Liver (tissue), 9 donors: ENCODE results near the gene TCEAL1. TPM values are rescaled to one million over a fixed set of nuclear protein-coding genes. Genes with fewer than 3 reads are reported as not detected.

Source experiments
- DNase-seq: peaks from one replicate; pipeline ENCODE4 v3.0.0-alpha.2; 2017; ENCODE audit warnings: low spot score
- H3K27ac ChIP-seq, 2 donors: one replicate each; pipeline ENCODE4 v1.7.0; 2013; ENCODE audit warnings: inconsistent platforms in 2 of 2, low read length in 2 of 2, control low read depth in 1 of 2, low read depth in 1 of 2, mild to moderate bottlenecking in 1 of 2
- H3K27me3 ChIP-seq, 4 donors: one replicate each; pipeline versions ENCODE4 v1.6.1 to v1.7.0; 2013; ENCODE audit warnings: low read length in 3 of 4, inconsistent platforms in 1 of 4, mild to moderate bottlenecking in 1 of 4, moderate library complexity in 1 of 4; ENCODE audit not compliant: control insufficient read depth in 4 of 4, insufficient read depth in 4 of 4
- H3K36me3 ChIP-seq, 4 donors: one replicate each; pipeline versions ENCODE4 v1.6.1 to v1.7.0; 2013; ENCODE audit warnings: low read length in 3 of 4, mild to moderate bottlenecking in 3 of 4, low read depth in 1 of 4, moderate library complexity in 1 of 4; ENCODE audit not compliant: control insufficient read depth in 4 of 4, insufficient read depth in 3 of 4
- H3K4me1 ChIP-seq, 4 donors: one replicate each; pipeline versions ENCODE4 v1.6.1 to v1.7.0; 2013; ENCODE audit warnings: low read length in 3 of 4, mild to moderate bottlenecking in 3 of 4, moderate library complexity in 1 of 4; ENCODE audit not compliant: control insufficient read depth in 4 of 4, insufficient read depth in 4 of 4
- H3K4me3 ChIP-seq, 3 donors: one replicate each; pipeline versions ENCODE4 v1.6.1 to v1.7.0; 2013; ENCODE audit warnings: low read length in 3 of 3, control low read depth in 1 of 3, low read depth in 1 of 3, mild to moderate bottlenecking in 1 of 3
- H3K9ac ChIP-seq, 2 donors: one replicate each; pipeline ENCODE4 v1.7.0; 2013; ENCODE audit warnings: low read length in 2 of 2, mild to moderate bottlenecking in 2 of 2, moderate library complexity in 2 of 2, control low read depth in 1 of 2, low read depth in 1 of 2
- H3K9me3 ChIP-seq, 4 donors: one replicate each; pipeline versions ENCODE4 v1.6.1 to v1.7.0; 2013; ENCODE audit warnings: low read length in 3 of 4; ENCODE audit not compliant: control insufficient read depth in 4 of 4
- EGR1 ChIP-seq, 2 donors: IDR thresholded peaks; 2 replicates each; pipeline ENCODE4 v1.6.1; 2016 to 2018; ENCODE audit warnings: antibody characterized with exemption in 2 of 2, low read depth in 2 of 2
- FOXA1 ChIP-seq: IDR thresholded peaks from 2 replicates; pipeline ENCODE4 v1.6.1; 2016; ENCODE audit warnings: antibody characterized with exemption
- GABPA ChIP-seq, 2 donors: IDR thresholded peaks in 1 of 2; conservative IDR thresholded peaks in 1 of 2; 2 replicates each; pipeline ENCODE4 v1.6.1; 2016; ENCODE audit warnings: antibody characterized with exemption in 2 of 2, mild to moderate bottlenecking in 1 of 2, moderate library complexity in 1 of 2
- HNF4A ChIP-seq, 2 donors: conservative IDR thresholded peaks; 2 replicates each; pipeline ENCODE4 v1.6.1; 2016; ENCODE audit warnings: antibody characterized with exemption in 2 of 2, mild to moderate bottlenecking in 2 of 2
- HNF4G ChIP-seq: IDR thresholded peaks from 2 replicates; pipeline ENCODE4 v1.6.1; 2016; ENCODE audit warnings: antibody characterized with exemption
- JUND ChIP-seq, 2 donors: IDR thresholded peaks; 2 replicates each; pipeline ENCODE4 v1.6.1; 2016; ENCODE audit warnings: antibody characterized with exemption in 2 of 2
- NR2F2 ChIP-seq: IDR thresholded peaks from 2 replicates; pipeline ENCODE4 v1.6.1; 2016; ENCODE audit warnings: antibody characterized with exemption
- RAD21 ChIP-seq, 2 donors: IDR thresholded peaks; 2 replicates each; pipeline ENCODE4 v1.6.1; 2016; ENCODE audit warnings: antibody characterized with exemption in 2 of 2, mild to moderate bottlenecking in 2 of 2
- SP1 ChIP-seq: IDR thresholded peaks from 2 replicates; pipeline ENCODE4 v1.6.1; 2018; ENCODE audit warnings: antibody characterized with exemption, mild to moderate bottlenecking
- TAF1 ChIP-seq: conservative IDR thresholded peaks from 2 replicates; pipeline ENCODE4 v1.6.1; 2016; ENCODE audit warnings: antibody characterized with exemption, mild to moderate bottlenecking
- YY1 ChIP-seq: IDR thresholded peaks from 2 replicates; pipeline ENCODE4 v1.6.1; 2016; ENCODE audit warnings: antibody characterized with exemption, mild to moderate bottlenecking
- WGBS: extraction: QIAGEN DNeasy Blood & Tissue Kit; methylation state at CpG from one replicate; pipeline ENCODE4 v1.1.7; 2013; 5-methylcytosine and 5-hydroxymethylcytosine counted together
- polyA plus RNA-seq, 2 donors: library from polyadenylated mRNA; stranded (reverse) in 1 of 2; unstranded in 1 of 2; fragments of 200-250 nt in 1 of 2; fragments of >200 nt in 1 of 2; fragmentation: Nextera tagmentation in 1 of 2; extraction: Ambion mirVana in 1 of 2; gene quantifications; one replicate each; pipeline versions ENCODE4 v1.2.1 to v1.2.3, GENCODE V29; 2013 to 2015
- total RNA-seq, 2 donors: library from RNA; depleted of rRNA; stranded (reverse); fragments of >200 nt; gene quantifications; one replicate each; pipeline ENCODE4 v1.2.3, GENCODE V29; 2014
- TF ChIP-seq, protein P1 (sequence below): fragments of 150-350 bp; IDR thresholded peaks from 2 replicates; pipeline ENCODE4 v1.5.1; 2017; ENCODE audit warnings: improper control_type of control experiment, low read depth, low read length; ENCODE audit not compliant: missing input control
- TF ChIP-seq, protein P2 (sequence below): IDR thresholded peaks from 2 replicates; pipeline ENCODE4 v1.6.1; 2016; ENCODE audit warnings: antibody characterized with exemption, mild to moderate bottlenecking
- TF ChIP-seq, protein P3 (sequence below): IDR thresholded peaks from 2 replicates; pipeline ENCODE4 v1.6.1; 2016; ENCODE audit warnings: antibody characterized with exemption
- TF ChIP-seq, protein P4 (sequence below): IDR thresholded peaks from 2 replicates; pipeline ENCODE4 v1.6.1; 2016; ENCODE audit warnings: antibody characterized with exemption
- TF ChIP-seq, protein P5 (sequence below): IDR thresholded peaks from 2 replicates; pipeline ENCODE4 v1.6.1; 2016; ENCODE audit warnings: antibody characterized with exemption
- donor health status: healthy.
- donor health status: healthy.
- donor health status: healthy.
- donor health status: healthy.
- donor health status: healthy.

The TCEAL1 gene
- total and polyA plus RNA-seq, 4 donors, result 5.0 to 15.8 (median 9.4) TPM

DNA sequence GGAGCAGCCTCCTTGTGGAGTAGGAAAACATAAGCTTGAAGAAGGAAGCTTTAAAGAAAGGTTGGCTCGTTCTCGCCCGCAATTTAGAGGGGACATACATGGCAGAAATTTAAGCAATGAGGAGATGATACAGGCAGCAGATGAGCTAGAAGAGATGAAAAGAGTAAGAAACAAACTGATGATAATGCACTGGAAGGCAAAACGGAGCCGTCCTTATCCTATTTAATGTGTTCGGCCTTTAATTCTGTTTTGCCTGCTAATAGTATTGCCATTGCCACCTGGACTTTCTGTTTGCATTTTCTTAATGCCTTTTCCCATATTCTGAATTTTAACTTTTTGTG is 1.4 kb downstream of the TCEAL1 start:
- H3K9me3 ChIP-seq, result no peaks in the 10 kb centered on the region
- H3K4me3 ChIP-seq, result peak overlapping the region; percentile 50 to 66 (median 65)
- no peak for TF ChIP-seq TAF1
- TF ChIP-seq YY1, result no peak
- TF ChIP-seq, protein P1, sequence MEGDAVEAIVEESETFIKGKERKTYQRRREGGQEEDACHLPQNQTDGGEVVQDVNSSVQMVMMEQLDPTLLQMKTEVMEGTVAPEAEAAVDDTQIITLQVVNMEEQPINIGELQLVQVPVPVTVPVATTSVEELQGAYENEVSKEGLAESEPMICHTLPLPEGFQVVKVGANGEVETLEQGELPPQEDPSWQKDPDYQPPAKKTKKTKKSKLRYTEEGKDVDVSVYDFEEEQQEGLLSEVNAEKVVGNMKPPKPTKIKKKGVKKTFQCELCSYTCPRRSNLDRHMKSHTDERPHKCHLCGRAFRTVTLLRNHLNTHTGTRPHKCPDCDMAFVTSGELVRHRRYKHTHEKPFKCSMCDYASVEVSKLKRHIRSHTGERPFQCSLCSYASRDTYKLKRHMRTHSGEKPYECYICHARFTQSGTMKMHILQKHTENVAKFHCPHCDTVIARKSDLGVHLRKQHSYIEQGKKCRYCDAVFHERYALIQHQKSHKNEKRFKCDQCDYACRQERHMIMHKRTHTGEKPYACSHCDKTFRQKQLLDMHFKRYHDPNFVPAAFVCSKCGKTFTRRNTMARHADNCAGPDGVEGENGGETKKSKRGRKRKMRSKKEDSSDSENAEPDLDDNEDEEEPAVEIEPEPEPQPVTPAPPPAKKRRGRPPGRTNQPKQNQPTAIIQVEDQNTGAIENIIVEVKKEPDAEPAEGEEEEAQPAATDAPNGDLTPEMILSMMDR, result no peak
- no peak for TF ChIP-seq HNF4G
- TF ChIP-seq, protein P2, sequence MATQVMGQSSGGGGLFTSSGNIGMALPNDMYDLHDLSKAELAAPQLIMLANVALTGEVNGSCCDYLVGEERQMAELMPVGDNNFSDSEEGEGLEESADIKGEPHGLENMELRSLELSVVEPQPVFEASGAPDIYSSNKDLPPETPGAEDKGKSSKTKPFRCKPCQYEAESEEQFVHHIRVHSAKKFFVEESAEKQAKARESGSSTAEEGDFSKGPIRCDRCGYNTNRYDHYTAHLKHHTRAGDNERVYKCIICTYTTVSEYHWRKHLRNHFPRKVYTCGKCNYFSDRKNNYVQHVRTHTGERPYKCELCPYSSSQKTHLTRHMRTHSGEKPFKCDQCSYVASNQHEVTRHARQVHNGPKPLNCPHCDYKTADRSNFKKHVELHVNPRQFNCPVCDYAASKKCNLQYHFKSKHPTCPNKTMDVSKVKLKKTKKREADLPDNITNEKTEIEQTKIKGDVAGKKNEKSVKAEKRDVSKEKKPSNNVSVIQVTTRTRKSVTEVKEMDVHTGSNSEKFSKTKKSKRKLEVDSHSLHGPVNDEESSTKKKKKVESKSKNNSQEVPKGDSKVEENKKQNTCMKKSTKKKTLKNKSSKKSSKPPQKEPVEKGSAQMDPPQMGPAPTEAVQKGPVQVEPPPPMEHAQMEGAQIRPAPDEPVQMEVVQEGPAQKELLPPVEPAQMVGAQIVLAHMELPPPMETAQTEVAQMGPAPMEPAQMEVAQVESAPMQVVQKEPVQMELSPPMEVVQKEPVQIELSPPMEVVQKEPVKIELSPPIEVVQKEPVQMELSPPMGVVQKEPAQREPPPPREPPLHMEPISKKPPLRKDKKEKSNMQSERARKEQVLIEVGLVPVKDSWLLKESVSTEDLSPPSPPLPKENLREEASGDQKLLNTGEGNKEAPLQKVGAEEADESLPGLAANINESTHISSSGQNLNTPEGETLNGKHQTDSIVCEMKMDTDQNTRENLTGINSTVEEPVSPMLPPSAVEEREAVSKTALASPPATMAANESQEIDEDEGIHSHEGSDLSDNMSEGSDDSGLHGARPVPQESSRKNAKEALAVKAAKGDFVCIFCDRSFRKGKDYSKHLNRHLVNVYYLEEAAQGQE, result no peak
- no peak for TF ChIP-seq RAD21 (IDR thresholded peaks at IDR 0.05)
- TF ChIP-seq, protein P3, sequence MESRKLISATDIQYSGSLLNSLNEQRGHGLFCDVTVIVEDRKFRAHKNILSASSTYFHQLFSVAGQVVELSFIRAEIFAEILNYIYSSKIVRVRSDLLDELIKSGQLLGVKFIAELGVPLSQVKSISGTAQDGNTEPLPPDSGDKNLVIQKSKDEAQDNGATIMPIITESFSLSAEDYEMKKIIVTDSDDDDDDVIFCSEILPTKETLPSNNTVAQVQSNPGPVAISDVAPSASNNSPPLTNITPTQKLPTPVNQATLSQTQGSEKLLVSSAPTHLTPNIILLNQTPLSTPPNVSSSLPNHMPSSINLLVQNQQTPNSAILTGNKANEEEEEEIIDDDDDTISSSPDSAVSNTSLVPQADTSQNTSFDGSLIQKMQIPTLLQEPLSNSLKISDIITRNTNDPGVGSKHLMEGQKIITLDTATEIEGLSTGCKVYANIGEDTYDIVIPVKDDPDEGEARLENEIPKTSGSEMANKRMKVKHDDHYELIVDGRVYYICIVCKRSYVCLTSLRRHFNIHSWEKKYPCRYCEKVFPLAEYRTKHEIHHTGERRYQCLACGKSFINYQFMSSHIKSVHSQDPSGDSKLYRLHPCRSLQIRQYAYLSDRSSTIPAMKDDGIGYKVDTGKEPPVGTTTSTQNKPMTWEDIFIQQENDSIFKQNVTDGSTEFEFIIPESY, result no peak
- TF ChIP-seq JUND (IDR thresholded peaks at IDR 0.05), result no peak
- TF ChIP-seq FOXA1, result no peak
- TF ChIP-seq, protein P4, sequence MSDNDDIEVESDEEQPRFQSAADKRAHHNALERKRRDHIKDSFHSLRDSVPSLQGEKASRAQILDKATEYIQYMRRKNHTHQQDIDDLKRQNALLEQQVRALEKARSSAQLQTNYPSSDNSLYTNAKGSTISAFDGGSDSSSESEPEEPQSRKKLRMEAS, result no peak
- no peak for TF ChIP-seq SP1
- TF ChIP-seq GABPA (IDR thresholded peaks at IDR 0.05 in 1 of 2, conservative IDR thresholded peaks at IDR 0.05 in 1 of 2), result no peak
- no peak for TF ChIP-seq EGR1 (IDR thresholded peaks at IDR 0.05; ENCODE audit: low read depth in 2 of 2)
- TF ChIP-seq, protein P5, sequence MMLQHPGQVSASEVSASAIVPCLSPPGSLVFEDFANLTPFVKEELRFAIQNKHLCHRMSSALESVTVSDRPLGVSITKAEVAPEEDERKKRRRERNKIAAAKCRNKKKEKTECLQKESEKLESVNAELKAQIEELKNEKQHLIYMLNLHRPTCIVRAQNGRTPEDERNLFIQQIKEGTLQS, result no peak
- TF ChIP-seq NR2F2, result no peak
- no peak for TF ChIP-seq HNF4A (conservative IDR thresholded peaks at IDR 0.05)
- no peaks in the 10 kb centered on the region for H3K36me3 ChIP-seq
- peak overlapping the region; percentile 78 to 90 for H3K27ac ChIP-seq
- no peak for DNase-seq
- H3K9ac ChIP-seq, result peak overlapping the region; percentile 66 to 90
- peaks cover 0 to 6% (median 4%) of the 10 kb centered on the region in 4 donors for H3K4me1 ChIP-seq
- H3K27me3 ChIP-seq, result peaks cover 0 to 2% (median 0%) of the 10 kb centered on the region in 4 donors
- 28% methylated on average over 6 of the region's 6 CpGs for WGBS

DNA sequence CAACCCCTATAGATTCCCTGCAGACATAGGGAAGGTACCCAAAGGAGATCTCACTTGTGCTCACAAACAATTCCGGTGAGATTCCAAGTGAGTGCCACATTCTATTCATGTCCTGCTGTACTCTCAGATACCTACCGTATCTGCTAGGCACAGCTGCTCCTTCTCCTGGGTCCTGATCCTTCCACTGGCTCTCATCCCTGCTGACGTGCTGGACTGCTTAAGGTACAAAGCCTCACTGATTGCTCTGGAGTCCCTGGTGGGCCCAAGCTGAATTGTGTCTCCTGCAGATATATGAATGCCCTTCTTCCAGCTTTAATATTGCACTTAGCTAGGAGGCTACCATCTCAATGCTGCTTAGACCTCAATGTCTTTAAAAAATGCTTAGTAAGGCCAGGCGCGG is 2.4 kb downstream of the TCEAL1 start:
- no peak overlapping the region for H3K9ac ChIP-seq
- no peak overlapping the region for H3K27ac ChIP-seq
- no peaks in the 10 kb centered on the region for H3K36me3 ChIP-seq
- 99% methylated on average over 5 of the region's 5 CpGs for WGBS
- H3K27me3 ChIP-seq, result peaks cover 0 to 2% (median 0%) of the 10 kb centered on the region in 4 donors
- H3K4me3 ChIP-seq, result no peak overlapping the region
- TF ChIP-seq TAF1 (no peak), RAD21 (IDR thresholded peaks at IDR 0.05) (no peak)
- TF ChIP-seq, protein P2, result no peak
- TF ChIP-seq, protein P3, result no peak
- peaks cover 0 to 6% (median 4%) of the 10 kb centered on the region in 4 donors for H3K4me1 ChIP-seq
- no peaks in the 10 kb centered on the region for H3K9me3 ChIP-seq
- DNase-seq, result no peak
